IMR-90 (cell line): ENCODE data around the gene FOXL3. TPM values are rescaled to one million over a fixed set of nuclear protein-coding genes. Genes with fewer than 3 reads are reported as not detected.

Source experiments
- ATAC-seq: fragments of 200-7000 bp; cut with Tn5 transposase; 2 replicates; pipeline ENCODE4 v1.9.1; 2020; ENCODE audit warnings: low read depth, mild to moderate bottlenecking, moderate library complexity
- BruUV-seq: library from RNA; stranded (reverse); fragments of 400-500 nt; replicated peaks from 2 replicates; lab custom pipeline; 2021; lab: Mats Ljungman, UMichigan
- CTCF ChIA-PET: fragments of 300-600 bp; formaldehyde crosslinking; extraction: SDS; loops from one replicate; lab custom pipeline; 2021; ENCODE audit warnings: antibody characterized with exemption; lab: Yijun Ruan, JAX
- POLR2A ChIA-PET: fragments of 300-600 bp; sonication (Branson Sonifier 250); formaldehyde crosslinking; loops from one replicate; lab custom pipeline; 2022; ENCODE audit warnings: antibody characterized with exemption; ENCODE audit not compliant: unreplicated experiment; lab: Charles Lee
- DNase-seq: peaks from one replicate; pipeline ENCODE4 v3.0.0; 2013
- H2AFZ ChIP-seq: replicated peaks from 2 replicates; pipeline ENCODE3; 2013; ENCODE audit warnings: low read length, mild to moderate bottlenecking; ENCODE audit not compliant: poor library complexity
- H2AK5ac ChIP-seq: 2 replicates; pipeline ENCODE4 v1.6.1; 2013; ENCODE audit warnings: low read depth, low read length, inconsistent platforms
- H2AK9ac ChIP-seq: replicated peaks from 2 replicates; pipeline ENCODE3; 2013; ENCODE audit warnings: mild to moderate bottlenecking, low read depth, low read length, moderate library complexity; ENCODE audit not compliant: poor library complexity
- H2BK120ac ChIP-seq: 2 replicates; pipeline ENCODE4 v1.6.1; 2013; ENCODE audit warnings: low read depth, low read length, inconsistent platforms
- H2BK15ac ChIP-seq: 3 replicates; pipeline ENCODE4 v1.6.1; 2013; ENCODE audit warnings: low read depth, low read length, inconsistent platforms
- H2BK20ac ChIP-seq: 2 replicates; pipeline ENCODE4 v1.6.1; 2013; ENCODE audit warnings: low read depth, mild to moderate bottlenecking, inconsistent platforms, low read length, moderate library complexity
- H2BK5ac ChIP-seq: 2 replicates; pipeline ENCODE4 v1.6.1; 2013; ENCODE audit warnings: mild to moderate bottlenecking, low read depth, low read length, inconsistent platforms; ENCODE audit not compliant: poor library complexity, severe bottlenecking
- H3K14ac ChIP-seq: replicated peaks from 2 replicates; pipeline ENCODE4 v1.6.1; 2013; ENCODE audit warnings: low read depth, low read length, inconsistent platforms
- H3K18ac ChIP-seq: 2 replicates; pipeline ENCODE4 v1.6.1; 2013; ENCODE audit warnings: low read depth, low read length, control low read depth
- H3K23ac ChIP-seq: 2 replicates; pipeline ENCODE4 v1.6.1; 2013; ENCODE audit warnings: low read depth, low read length, inconsistent platforms
- H3K27ac ChIP-seq: 2 replicates; pipeline ENCODE4 v1.5.1; 2013; ENCODE audit warnings: mild to moderate bottlenecking, control low read depth, low read length; ENCODE audit not compliant: insufficient read depth
- H3K27me3 ChIP-seq: 2 replicates; pipeline ENCODE4 v1.6.1; 2013; ENCODE audit warnings: low read length; ENCODE audit not compliant: control insufficient read depth, insufficient read depth
- H3K36me3 ChIP-seq: 2 replicates; pipeline ENCODE4 v1.6.1; 2013; ENCODE audit warnings: low read length, mixed read lengths; ENCODE audit not compliant: control insufficient read depth, insufficient read depth
- H3K4ac ChIP-seq: 2 replicates; pipeline ENCODE4 v1.6.1; 2013; ENCODE audit warnings: low read depth, low read length, inconsistent platforms
- H3K4me1 ChIP-seq: 2 replicates; pipeline ENCODE4 v1.6.1; 2013; ENCODE audit warnings: low read length, mixed read lengths; ENCODE audit not compliant: control insufficient read depth, insufficient read depth
- H3K4me2 ChIP-seq: 2 replicates; pipeline ENCODE4 v1.6.1; 2013; ENCODE audit warnings: low read depth, mild to moderate bottlenecking, control low read depth, low read length, moderate library complexity
- H3K4me3 ChIP-seq: 2 replicates; pipeline ENCODE4 v1.5.1; 2013; ENCODE audit warnings: low read depth, mild to moderate bottlenecking, control low read depth, low read length, moderate library complexity; ENCODE audit not compliant: insufficient read depth
- H3K56ac ChIP-seq: 2 replicates; pipeline ENCODE4 v1.6.1; 2013; ENCODE audit warnings: low read length, inconsistent platforms; ENCODE audit not compliant: insufficient read depth; ENCODE audit errors: extremely low read depth
- H3K79me1 ChIP-seq, 2 experiments: 2 replicates each; pipeline ENCODE4 v1.6.1; 2013; ENCODE audit warnings: low read length in 2 of 2, inconsistent platforms in 1 of 2, low read depth in 1 of 2
- H3K9ac ChIP-seq: 2 replicates; pipeline ENCODE4 v1.6.1; 2013; ENCODE audit warnings: low read depth, low read length, control low read depth
- H3K9me1 ChIP-seq: 2 replicates; pipeline ENCODE4 v1.6.1; 2013; ENCODE audit warnings: low read length, inconsistent platforms; ENCODE audit not compliant: insufficient read depth
- H3K9me3 ChIP-seq: 2 replicates; pipeline ENCODE4 v1.6.1; 2013; ENCODE audit warnings: low read length; ENCODE audit not compliant: control insufficient read depth, insufficient read depth
- H4K20me1 ChIP-seq: 2 replicates; pipeline ENCODE4 v1.6.1; 2013; ENCODE audit warnings: low read length, inconsistent platforms; ENCODE audit not compliant: insufficient read depth
- H4K5ac ChIP-seq: 2 replicates; pipeline ENCODE4 v1.6.1; 2013; ENCODE audit warnings: mild to moderate bottlenecking, low read depth, low read length, control low read depth
- H4K8ac ChIP-seq, 2 experiments: 2 replicates each; pipeline ENCODE4 v1.6.1; 2013; ENCODE audit warnings: low read depth in 2 of 2, low read length in 2 of 2, control low read depth in 1 of 2, inconsistent platforms in 1 of 2
- H4K91ac ChIP-seq: 2 replicates; pipeline ENCODE4 v1.6.1; 2013; ENCODE audit warnings: low read depth, low read length, inconsistent platforms; ENCODE audit not compliant: insufficient read depth
- RAD21 ChIP-seq: IDR thresholded peaks from 2 replicates; pipeline ENCODE4 v1.6.1; 2012; ENCODE audit warnings: low read length, improper control_type of control experiment
- RCOR1 ChIP-seq: IDR thresholded peaks from 2 replicates; pipeline ENCODE4 v1.6.1; 2012; ENCODE audit warnings: mild to moderate bottlenecking, low read length, improper control_type of control experiment; ENCODE audit not compliant: insufficient replicate concordance
- RFX5 ChIP-seq: IDR thresholded peaks from 2 replicates; pipeline ENCODE4 v1.8.0; 2012; ENCODE audit warnings: low read depth, mild to moderate bottlenecking, low read length, moderate library complexity
- WGBS, 2 experiments: methylation state at CpG; one replicate each; pipeline versions ENCODE4 v1.1.5 to v1.1.7; 2013; ENCODE audit warnings: missing lambda C conversion rate in 2 of 2; ENCODE audit not compliant: insufficient read length in 1 of 2; ENCODE audit errors: extremely low coverage in 2 of 2; 5-methylcytosine and 5-hydroxymethylcytosine counted together
- dilution Hi-C: fragments of 300-500 bp; cut with HindIII; formaldehyde crosslinking; loops from one replicate; pipeline ENCODE4 v1.14.3; 2018; ENCODE audit warnings: low sequenced_read_pairs; ENCODE audit not compliant: unreplicated experiment
- in situ Hi-C: fragments of 300-500 bp; cut with MboI; formaldehyde crosslinking; loops from 3 replicates; pipeline ENCODE4 v1.14.3; 2019; ENCODE audit warnings: low sequenced_read_pairs, inconsistent platforms, mixed read lengths
- intact Hi-C: fragments of 100-400 bp; cut with micrococcal nuclease; formaldehyde crosslinking; loops from 2 replicates; pipeline ENCODE4 v1.10.0; 2022
- polyA plus RNA-seq, 3 experiments: library from polyadenylated mRNA; depleted of rRNA; stranded (reverse); fragments of >200 nt; gene quantifications; 2 replicates each; pipeline ENCODE4 v1.2.3, GENCODE V29; 2012; ENCODE audit warnings: low replicate concordance in 1 of 3
- total RNA-seq: library from RNA; depleted of rRNA; stranded (reverse); fragments of >200 nt; gene quantifications from 2 replicates; pipeline ENCODE4 v1.2.3, GENCODE V29; 2012

The FOXL3 gene
- total and polyA plus RNA-seq, 2 of the 4 experiments (the other 2 are of a cell fraction), result not detected

GRCh38 chr7:248732-249435 lies 41.1 kb upstream of the FOXL3 start:
- no peak overlapping the region for H4K91ac ChIP-seq
- no peak overlapping the region for H4K8ac ChIP-seq
- in situ Hi-C loops, result no loop called here
- no peak for TF ChIP-seq RFX5
- no peak for TF ChIP-seq RCOR1
- TF ChIP-seq RAD21, result no peak
- H3K27ac ChIP-seq, result no peak overlapping the region
- no peak overlapping the region for H2AK9ac ChIP-seq
- no peak overlapping the region for H2BK15ac ChIP-seq
- dilution Hi-C loops, result no loop called here
- intact Hi-C loops, result no loop called here
- H2BK20ac ChIP-seq, result no peak overlapping the region
- no peak overlapping the region for H3K4me2 ChIP-seq
- H3K9me3 ChIP-seq, result no peaks in the 10 kb centered on the region
- H3K9me1 ChIP-seq, result no peaks in the 10 kb centered on the region
- no peak overlapping the region for H2AFZ ChIP-seq
- H3K79me1 ChIP-seq, result peaks cover 14 to 18% of the 10 kb centered on the region in 2 experiments; a peak in 3 of 4 replicates
- H2BK5ac ChIP-seq, result no peak overlapping the region
- no peak overlapping the region for H3K4ac ChIP-seq
- no peak overlapping the region for H3K4me3 ChIP-seq
- no peak overlapping the region for H4K5ac ChIP-seq
- POLR2A ChIA-PET, result no interaction called here
- BruUV-seq, result no TSS peak
- DNase-seq (no peak), ATAC-seq (no peak)
- H3K36me3 ChIP-seq, result peaks cover 94% of the 10 kb centered on the region
- H3K18ac ChIP-seq, result no peak overlapping the region
- no peak overlapping the region for H2BK120ac ChIP-seq
- CTCF ChIA-PET, result no interaction called here
- no peak overlapping the region for H3K14ac ChIP-seq
- no peak overlapping the region for H3K56ac ChIP-seq
- no peaks in the 10 kb centered on the region for H3K4me1 ChIP-seq
- no peak overlapping the region for H2AK5ac ChIP-seq
- no peaks in the 10 kb centered on the region for H3K27me3 ChIP-seq
- no peak overlapping the region for H3K9ac ChIP-seq
- H4K20me1 ChIP-seq, result peaks cover 13% of the 10 kb centered on the region
- no peak overlapping the region for H3K23ac ChIP-seq
- 100% methylated on average over 1 of the region's 20 CpGs; no CpG with 5 or more reads in 1 of the 2 experiments for WGBS, 2 experiments
